ENCODE data around the gene HS6ST3.
"Not testable (repeated sequence)": the region's sequence is repeated elsewhere in the genome, so short reads cannot be mapped to it uniquely, and the experiment has no call there.

HS6ST3 gene

DNA sequence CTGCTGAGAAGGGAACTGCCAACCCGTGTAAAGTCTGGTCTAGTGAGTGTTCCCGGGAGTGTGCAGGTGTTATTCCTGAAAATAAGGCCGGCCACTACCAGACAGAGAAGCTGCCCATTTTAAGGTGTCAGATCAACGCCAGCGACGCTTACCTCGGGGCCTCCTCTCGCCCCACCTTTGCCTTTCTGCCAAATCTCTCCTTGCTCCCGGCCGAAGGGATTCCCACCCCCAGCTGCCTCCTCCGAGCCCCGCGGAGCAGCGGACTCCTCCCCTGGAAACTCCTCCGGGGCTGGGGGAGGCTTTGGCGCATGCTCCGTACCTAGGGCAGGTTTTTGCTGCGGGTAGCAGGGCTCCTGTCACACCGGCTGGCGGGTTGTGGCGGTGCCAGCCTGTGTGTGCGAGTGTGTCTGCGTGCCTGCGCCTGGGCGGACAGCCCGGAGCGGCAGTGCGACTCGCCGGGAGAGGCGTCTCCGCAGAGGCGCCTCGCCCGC, at the start of gene HS6ST3:
Gene HS6ST3 (plus strand): TSS at position 359 of the 491 bp plus-strand sequence.
- FAIRE-seq: no peak

GRCh38 chr13:96041326-96042110, 48.4 kb upstream of the HS6ST3 start:
- no peak for FAIRE-seq

- no peak for FAIRE-seq
These were observed 45.7 kb upstream of the HS6ST3 start for GRCh38 chr13:96044238-96044637.

DNA sequence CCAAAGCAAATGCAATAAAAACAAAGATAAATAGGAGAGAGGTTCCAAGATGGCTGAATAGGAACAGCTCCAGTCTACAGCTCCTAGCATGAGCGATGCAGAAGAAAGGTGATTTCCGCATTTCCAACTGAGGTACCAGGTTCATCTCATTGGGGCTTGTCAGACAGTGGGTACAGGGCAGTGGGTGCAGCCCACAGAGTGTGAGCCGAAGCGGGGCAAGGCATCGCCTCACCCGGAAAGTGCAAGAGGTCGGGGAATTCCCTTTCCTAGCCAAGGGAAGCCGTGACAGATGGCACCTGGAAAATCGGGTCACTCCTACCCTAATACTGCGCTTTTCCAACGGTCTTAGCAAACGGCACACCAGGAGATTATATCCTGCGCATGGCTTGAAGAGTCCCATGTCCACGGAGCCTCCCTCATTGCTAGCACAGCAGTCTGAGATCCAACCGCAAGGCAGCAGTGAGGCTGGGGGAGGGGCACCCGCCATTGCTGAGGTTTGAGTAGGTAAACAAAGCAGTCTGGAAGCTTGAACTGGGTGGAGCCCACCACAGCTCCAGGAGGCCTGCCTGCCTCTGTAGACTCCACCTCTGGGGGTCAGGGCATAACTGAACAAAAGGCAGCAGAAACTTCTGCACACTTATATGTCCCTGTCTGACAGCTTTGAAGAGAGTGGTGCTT, 43.3 kb upstream of the HS6ST3 start:
- not testable (repeated sequence) for FAIRE-seq

DNA sequence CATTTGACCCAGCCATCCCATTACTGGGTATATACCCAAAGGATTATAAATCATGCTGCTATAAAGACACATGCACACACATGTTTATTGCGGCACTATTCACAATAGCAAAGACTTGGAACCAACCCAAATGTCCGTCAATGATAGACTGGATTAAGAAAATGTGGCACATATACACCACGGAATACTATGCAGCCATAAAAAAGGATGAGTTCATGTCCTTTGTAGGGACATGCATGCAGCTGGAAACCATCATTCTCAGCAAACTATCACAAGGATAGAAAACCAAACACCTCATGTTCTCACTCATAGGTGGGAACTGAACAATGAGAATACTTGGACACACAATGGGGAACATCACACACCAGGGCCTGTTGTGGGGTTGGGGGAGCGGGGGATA, 39.0 kb upstream of the HS6ST3 start:
- not testable (repeated sequence) for FAIRE-seq

GRCh38 chr13:96051491-96051890, 38.4 kb upstream of the HS6ST3 start:
- not testable (repeated sequence) for FAIRE-seq

GRCh38 chr13:96051946-96052345, 38.0 kb upstream of the HS6ST3 start:
- FAIRE-seq: not testable (repeated sequence)

DNA sequence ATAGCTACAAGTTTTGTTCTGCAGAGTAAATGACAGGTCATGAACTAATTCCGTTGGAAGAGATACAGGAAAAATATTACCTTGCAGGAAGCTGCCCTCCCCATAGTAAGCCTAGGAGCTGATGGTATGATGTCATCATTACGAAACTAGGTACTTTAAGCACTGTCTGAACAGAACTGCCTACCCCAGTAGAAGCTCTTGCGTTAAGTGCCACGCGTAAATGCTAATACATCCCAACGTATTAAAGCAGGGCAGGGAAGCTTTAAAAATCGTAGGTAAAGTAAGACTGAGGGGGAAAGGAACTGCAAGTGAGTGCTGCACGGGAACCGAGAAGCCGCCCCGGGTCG, 37.3 kb upstream of the HS6ST3 start:
- FAIRE-seq: no peak

- no peak for FAIRE-seq
These were observed 36.8 kb upstream of the HS6ST3 start, which contains the start of gene UGGT2 for GRCh38 chr13:96053003-96053703. Gene UGGT2, minus strand, starts transcription at chr13:96053401. Its CDS starts 89 bp downstream, at chr13:96053312.

DNA sequence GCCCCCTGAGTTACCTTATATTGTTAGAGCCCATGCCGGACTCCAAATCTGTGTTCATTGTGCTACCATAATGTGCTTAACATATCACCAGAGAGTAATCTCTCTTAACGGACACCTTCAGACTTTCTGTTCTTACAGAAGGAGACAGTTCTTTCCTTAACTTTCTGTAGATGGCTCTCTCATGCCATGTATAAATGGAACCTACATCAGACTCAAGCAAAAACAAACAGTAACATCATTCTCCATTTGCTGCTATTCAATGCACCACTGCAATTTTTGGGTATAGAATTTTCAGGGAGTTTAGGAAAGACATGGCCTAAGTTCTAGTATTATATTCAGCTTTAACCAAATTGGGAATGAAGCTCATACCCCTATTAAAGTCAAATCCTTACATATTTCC, 24.1 kb upstream of the HS6ST3 start:
- FAIRE-seq: no peak

DNA sequence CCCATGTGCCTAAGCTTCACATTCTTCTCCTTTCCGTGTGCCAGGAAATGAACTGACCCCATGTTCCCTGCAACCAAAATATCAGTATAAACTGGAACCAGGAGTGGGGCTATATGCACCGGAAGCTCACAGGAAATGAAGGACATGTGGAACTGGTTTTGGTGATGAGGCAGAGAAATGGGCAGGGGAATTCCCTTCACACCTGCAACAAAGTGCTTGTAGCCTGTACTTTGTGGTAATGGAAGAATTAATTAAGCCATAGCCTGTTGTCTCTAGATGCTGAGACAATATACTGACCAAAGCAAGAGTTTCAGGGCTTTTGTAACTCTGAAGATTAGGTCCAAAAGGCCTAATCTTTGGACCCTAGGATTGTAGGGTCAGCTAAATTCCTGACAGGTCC, 21.2 kb upstream of the HS6ST3 start:
- FAIRE-seq: no peak

DNA sequence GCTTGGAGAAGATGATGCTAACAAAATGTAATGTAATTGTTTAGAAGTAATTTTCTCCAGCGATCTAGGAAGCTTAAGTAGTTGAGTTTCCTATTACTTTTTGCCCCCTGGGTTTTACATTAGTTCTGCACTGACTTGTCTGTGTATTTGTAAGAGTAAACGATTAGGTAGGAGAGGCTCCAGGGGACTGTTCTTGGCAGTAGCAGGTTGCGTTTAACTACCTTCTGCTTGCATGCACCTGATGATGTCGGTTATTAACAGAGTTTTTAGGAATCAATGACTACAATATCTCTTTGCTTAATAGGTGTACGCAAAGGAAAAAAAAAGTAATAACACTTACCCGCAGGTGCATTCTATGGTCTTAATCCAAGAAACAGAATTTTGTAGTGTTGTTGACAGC, 18.4 kb upstream of the HS6ST3 start:
- FAIRE-seq: no peak

GRCh38 chr13:96072392-96072791, 17.5 kb upstream of the HS6ST3 start:
- FAIRE-seq: no peak

DNA sequence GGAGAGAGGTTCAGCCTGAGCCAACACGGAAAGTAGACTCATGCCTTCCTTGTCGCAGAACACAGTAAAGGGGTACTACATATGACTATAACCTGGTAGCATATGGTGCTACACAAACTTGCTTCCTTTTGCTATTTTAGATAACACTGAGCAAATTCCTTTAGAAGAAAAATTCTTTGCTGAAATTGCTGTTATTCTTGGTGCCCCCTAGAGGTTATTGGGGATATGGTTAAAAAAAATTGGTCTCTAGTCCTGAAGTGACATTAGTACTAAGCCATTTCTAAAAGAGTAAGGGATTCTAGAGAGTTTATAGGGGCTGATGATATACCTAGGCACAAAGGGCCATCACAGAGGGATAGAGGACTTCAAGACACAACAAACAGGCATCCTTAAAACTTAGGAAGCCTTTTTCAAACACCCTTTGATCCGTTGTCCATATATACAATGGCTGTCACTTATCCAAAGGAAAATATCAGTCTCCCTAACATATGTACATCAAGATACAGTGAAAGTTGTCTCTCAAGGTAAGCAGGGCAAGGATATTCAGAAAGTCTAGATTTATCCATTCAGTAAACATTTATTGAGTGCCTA, 13.9 kb upstream of the HS6ST3 start:
- FAIRE-seq: peak; percentile 72

- no peak for FAIRE-seq
These were observed 9.2 kb upstream of the HS6ST3 start for GRCh38 chr13:96080676-96081075.

- no peak for FAIRE-seq
These were observed 8.0 kb upstream of the HS6ST3 start for GRCh38 chr13:96081888-96082287.

GRCh38 chr13:96082640-96083039, 7.3 kb upstream of the HS6ST3 start:
- no peak for FAIRE-seq

- FAIRE-seq: no peak
These were observed 3.2 kb upstream of the HS6ST3 start for GRCh38 chr13:96086736-96087135.

DNA sequence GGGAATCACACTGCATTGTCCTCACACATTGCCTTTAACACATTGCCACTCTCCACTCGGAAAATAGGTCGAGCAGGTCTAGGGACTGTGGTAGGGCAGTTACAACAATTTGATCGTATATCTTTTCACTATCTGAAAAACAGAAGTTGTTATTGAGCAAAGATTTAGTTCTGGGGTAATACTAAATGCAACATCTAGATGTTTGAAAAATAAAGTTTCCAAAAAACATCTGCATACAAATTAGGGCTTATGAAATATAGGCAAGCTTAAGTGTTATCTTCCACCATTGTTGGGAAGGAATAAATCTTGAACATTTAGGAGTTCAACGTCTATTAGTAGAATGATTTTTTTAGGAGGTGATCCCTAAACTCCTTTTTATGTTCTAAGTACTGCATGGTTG, 768 bp upstream of the HS6ST3 start:
- no peak for FAIRE-seq

- FAIRE-seq: no peak
These were observed 564 bp downstream of the HS6ST3 start for GRCh38 chr13:96090240-96091101.

- no peak for FAIRE-seq
These were observed 1.5 kb downstream of the HS6ST3 start for GRCh38 chr13:96091164-96092117.
